ENCODE results near the gene AKR1C2. TPM values are rescaled to one million over a fixed set of nuclear protein-coding genes. Genes with fewer than 3 reads are reported as not detected.
"Not testable (repeated sequence)": the region's sequence is repeated elsewhere in the genome, so short reads cannot be mapped to it uniquely, and the experiment has no call there.

Gene AKR1C2
- polyA plus RNA-seq (2013, experiment 1 of 4), result 6.2 TPM
- 5.3 TPM for polyA plus RNA-seq (2013, experiment 2 of 4)
- 5.3 TPM for polyA plus RNA-seq (2013, experiment 3 of 4)
- polyA plus RNA-seq (2013, experiment 4 of 4), result 8.0 TPM

DNA sequence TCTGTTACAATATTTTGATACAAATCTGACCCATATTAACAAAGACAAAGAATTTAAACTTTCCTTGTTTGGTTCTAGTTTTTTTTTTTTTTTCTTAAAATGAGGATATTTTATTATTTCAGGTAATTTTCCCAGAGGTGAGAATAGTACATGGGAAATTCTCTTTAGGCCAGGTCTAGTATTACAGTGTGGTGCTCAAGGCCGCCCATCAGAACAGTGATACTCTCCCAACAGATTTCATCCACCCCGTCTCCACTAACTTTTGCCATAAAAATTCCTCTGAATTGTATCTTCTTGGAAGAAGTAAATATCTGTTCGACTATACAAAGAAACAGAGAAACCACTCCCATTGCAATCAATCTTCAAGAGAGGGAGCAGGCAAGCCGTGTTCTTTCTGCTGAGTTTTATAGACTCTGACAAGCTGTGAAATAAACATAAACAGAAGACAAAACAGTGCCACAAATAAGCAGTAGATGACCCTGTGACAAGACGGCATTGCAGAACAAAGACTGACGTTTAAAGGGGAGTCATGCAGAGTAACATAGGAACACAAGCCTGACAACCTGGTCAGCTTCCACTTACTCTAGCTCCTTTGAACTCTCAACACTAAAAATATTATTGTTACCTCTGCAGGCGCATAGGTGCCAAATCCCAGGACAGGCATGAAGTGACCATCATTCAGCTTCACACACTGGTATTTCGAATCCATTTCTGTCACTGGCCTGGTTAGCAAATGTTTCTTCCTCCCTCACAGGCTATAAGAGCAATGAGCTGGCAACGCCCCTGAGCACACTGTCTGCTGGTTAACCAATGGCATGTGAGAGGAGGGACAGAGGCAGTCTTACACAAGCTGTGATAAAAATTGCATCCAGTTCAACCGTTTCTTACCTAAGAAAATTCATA, at the start of gene AKR1C2:
AKR1C2 (minus strand) TSS at position 731 of the 903 bp plus-strand sequence; CDS start at position 709, 22 bp downstream.
- H3K9me3 ChIP-seq (ENCODE audit: control insufficient read depth, low read length); H3K4me3 ChIP-seq (ENCODE audit: insufficient read depth, low read depth, low read length); H3K27ac ChIP-seq (ENCODE audit: insufficient read depth, low read depth, low read length, poor library complexity, severe bottlenecking); H3K4me1 ChIP-seq (ENCODE audit: control insufficient read depth, insufficient read depth, low read length); H3K36me3 ChIP-seq (ENCODE audit: control insufficient read depth, insufficient read depth, low read length); H3K27me3 ChIP-seq (ENCODE audit: control insufficient read depth, insufficient read depth, low read length, poor library complexity, severe bottlenecking): not testable (repeated sequence)
- 48 to 81% methylated on average over 3 to 4 of the region's 10 CpGs for WGBS, 2 experiments

DNA sequence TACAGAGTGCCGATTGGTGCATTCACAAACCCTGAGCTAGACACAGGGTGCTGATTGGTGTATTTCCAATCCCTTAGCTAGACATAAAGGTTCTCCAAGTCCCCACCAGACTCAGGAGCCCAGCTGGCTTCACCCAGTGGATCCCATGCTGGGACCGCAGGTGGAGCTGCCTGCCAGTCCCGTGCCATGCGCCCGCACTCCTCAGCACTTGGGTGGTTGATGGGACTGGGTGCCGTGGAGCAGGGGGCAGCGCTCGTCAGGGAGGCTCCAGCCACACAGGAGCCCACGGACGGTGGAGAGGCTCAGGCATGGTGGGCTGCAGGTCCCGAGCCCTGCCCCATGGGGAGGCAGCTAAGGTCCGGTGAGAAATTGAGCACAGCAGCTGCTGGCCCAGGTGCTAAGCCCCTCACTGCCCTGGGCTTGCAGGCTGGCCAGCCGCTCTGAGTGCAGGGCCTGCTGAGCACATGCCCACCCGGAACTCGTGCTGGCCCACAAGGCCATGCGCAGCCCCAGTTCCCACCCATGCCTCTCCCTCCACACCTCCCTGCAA, 49.4 kb upstream of the AKR1C2 start:
- not testable (repeated sequence) for H3K9me3 ChIP-seq (ENCODE audit: control insufficient read depth, low read length); H3K27me3 ChIP-seq (ENCODE audit: control insufficient read depth, insufficient read depth, low read length, poor library complexity, severe bottlenecking); H3K4me3 ChIP-seq (ENCODE audit: insufficient read depth, low read depth, low read length); H3K27ac ChIP-seq (ENCODE audit: insufficient read depth, low read depth, low read length, poor library complexity, severe bottlenecking); H3K36me3 ChIP-seq (ENCODE audit: control insufficient read depth, insufficient read depth, low read length); H3K4me1 ChIP-seq (ENCODE audit: control insufficient read depth, insufficient read depth, low read length)
- WGBS, 2 experiments, result 94 to 95% methylated on average over 16 of the region's 16 CpGs

DNA sequence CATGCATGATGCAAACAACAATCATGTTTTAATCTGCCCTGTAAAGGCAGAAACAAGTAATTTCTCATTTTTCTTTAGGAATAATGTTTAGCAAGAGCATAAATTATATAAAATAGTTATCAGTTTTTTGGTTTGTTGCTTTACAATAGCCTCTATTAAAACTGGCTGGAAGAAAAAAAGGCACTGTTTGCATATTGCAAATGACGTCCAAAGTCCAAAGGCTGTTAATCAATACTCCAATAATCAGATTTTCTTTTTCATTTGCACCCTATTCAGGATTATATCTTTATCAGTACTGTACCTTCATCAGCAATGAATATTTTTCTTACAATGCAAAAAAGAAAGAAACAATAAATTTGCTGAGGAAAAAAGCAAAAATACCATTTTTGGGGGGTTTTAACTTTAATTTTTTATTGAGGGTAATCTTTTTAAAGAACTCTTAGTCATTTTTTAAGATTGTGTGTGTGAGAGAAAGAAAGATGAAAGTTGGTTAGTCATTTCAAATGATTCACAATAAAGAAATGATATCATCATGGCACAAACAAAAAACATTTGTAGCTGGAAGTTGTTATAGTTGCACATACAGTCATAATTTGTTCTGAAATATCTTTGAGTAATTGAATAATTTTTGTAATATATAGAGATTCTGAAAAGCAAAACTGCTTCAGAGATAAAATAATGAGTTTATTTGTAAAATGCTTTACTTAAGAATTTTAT, 44.4 kb upstream of the AKR1C2 start:
- Histone ChIP-seq H3K4me3 (ENCODE audit: insufficient read depth, low read depth, low read length) (no peak overlapping the region), H3K36me3 (ENCODE audit: control insufficient read depth, insufficient read depth, low read length) (no peaks in the 10 kb centered on the region), H3K27me3 (ENCODE audit: control insufficient read depth, insufficient read depth, low read length, poor library complexity, severe bottlenecking) (no peaks in the 10 kb centered on the region), H3K4me1 (ENCODE audit: control insufficient read depth, insufficient read depth, low read length) (no peaks in the 10 kb centered on the region), H3K27ac (ENCODE audit: insufficient read depth, low read depth, low read length, poor library complexity, severe bottlenecking) (no peak overlapping the region), H3K9me3 (ENCODE audit: control insufficient read depth, low read length) (no peaks in the 10 kb centered on the region)
- WGBS, 2 experiments, result 94 to 100% methylated on average over 1 of the region's 1 CpG

DNA sequence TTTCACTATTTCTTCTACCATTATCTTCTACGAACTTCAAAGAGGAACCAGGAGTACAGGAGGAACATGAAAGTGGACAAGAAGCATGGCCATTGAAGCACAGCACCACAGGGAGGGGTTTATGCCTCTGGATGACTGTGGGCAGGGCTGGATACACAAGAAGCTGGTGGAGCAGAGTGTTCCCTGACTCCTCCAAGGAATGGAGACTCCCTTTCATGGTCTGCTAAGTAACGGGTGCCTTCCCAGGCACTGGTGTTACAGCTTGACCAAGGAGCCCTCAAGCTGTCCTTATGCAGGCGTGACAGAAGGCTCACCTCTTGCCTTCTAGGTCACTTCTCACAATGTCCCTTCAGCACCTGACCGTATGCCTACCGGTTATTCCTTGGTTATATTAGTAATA, 43.4 kb upstream of the AKR1C2 start:
- H3K4me1 ChIP-seq (ENCODE audit: control insufficient read depth, insufficient read depth, low read length); H3K4me3 ChIP-seq (ENCODE audit: insufficient read depth, low read depth, low read length); H3K27ac ChIP-seq (ENCODE audit: insufficient read depth, low read depth, low read length, poor library complexity, severe bottlenecking); H3K9me3 ChIP-seq (ENCODE audit: control insufficient read depth, low read length); H3K27me3 ChIP-seq (ENCODE audit: control insufficient read depth, insufficient read depth, low read length, poor library complexity, severe bottlenecking); H3K36me3 ChIP-seq (ENCODE audit: control insufficient read depth, insufficient read depth, low read length): not testable (repeated sequence)
- 94 to 97% methylated on average over 3 of the region's 5 CpGs for WGBS, 2 experiments

DNA sequence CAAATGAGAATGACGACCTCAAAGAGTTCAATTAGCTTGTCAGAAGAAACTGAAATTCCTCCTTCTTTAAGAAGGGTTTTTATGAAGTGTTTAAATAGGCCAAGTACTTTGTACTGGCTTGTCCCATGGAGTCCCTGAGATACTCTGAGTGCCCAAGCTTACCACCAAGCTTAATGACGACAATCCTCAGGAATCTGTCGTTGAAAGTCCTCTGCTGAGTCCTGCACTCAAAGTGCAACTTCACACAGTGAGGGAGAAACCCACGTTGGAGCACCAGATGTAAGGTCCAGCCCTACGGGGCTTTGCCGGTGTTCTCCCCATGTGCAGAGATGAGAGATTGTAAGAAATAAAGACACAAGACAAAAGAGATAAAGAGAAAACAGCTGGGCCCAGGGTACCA, 42.8 kb upstream of the AKR1C2 start:
- Histone ChIP-seq H3K27ac (ENCODE audit: insufficient read depth, low read depth, low read length, poor library complexity, severe bottlenecking) (no peak overlapping the region), H3K4me3 (ENCODE audit: insufficient read depth, low read depth, low read length) (no peak overlapping the region), H3K27me3 (ENCODE audit: control insufficient read depth, insufficient read depth, low read length, poor library complexity, severe bottlenecking) (no peaks in the 10 kb centered on the region), H3K9me3 (ENCODE audit: control insufficient read depth, low read length) (no peaks in the 10 kb centered on the region), H3K4me1 (ENCODE audit: control insufficient read depth, insufficient read depth, low read length) (no peaks in the 10 kb centered on the region), H3K36me3 (ENCODE audit: control insufficient read depth, insufficient read depth, low read length) (no peaks in the 10 kb centered on the region)
- WGBS, 2 experiments, result 91 to 97% methylated on average over 6 of the region's 6 CpGs

DNA sequence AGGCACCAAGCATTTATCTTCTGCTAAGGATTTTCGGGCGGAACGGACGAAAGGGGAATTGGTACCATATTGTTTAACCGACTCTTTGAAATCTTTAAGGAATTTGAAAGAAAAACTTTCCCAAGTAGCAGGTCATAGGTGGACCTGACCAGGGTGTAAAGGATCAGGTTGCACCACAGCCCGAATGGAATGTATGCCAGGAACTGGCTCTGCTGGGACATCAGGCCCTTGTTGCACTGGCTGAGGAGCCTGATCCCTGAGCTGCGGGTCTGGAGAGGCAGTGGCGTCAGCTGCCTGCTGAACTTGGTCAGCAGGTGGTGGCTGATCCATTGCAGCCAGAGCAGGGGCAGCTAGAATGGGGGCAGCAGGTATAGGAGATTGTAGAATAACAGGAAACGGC, 41.4 kb upstream of the AKR1C2 start:
- WGBS, 2 experiments, result 94 to 95% methylated on average over 9 of the region's 9 CpGs
- Histone ChIP-seq H3K9me3 (ENCODE audit: control insufficient read depth, low read length) (no peaks in the 10 kb centered on the region), H3K36me3 (ENCODE audit: control insufficient read depth, insufficient read depth, low read length) (no peaks in the 10 kb centered on the region), H3K27ac (ENCODE audit: insufficient read depth, low read depth, low read length, poor library complexity, severe bottlenecking) (no peak overlapping the region), H3K4me1 (ENCODE audit: control insufficient read depth, insufficient read depth, low read length) (no peaks in the 10 kb centered on the region), H3K4me3 (ENCODE audit: insufficient read depth, low read depth, low read length) (no peak overlapping the region), H3K27me3 (ENCODE audit: control insufficient read depth, insufficient read depth, low read length, poor library complexity, severe bottlenecking) (no peaks in the 10 kb centered on the region)

DNA sequence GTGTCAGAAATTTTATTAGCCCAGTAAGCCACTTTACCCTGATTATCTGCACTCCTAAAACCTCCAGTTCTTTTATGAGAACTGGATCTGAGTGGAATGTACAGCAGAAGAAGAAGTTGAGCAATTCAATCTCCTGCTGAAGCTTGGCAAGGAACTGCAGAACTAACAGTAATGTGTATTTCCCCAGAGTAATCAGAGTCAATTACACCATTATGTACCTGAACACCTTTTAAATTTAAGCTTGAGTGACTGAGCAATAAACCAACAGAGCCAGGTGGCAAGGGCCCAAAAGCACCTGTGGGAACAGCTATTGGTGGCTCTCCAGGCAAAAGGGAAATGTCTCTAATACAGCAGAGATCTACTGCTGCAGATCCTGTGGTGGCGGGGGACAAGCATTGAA, 40.1 kb upstream of the AKR1C2 start:
- no peaks in the 10 kb centered on the region for H3K9me3 ChIP-seq (ENCODE audit: control insufficient read depth, low read length)
- H3K4me3 ChIP-seq (ENCODE audit: insufficient read depth, low read depth, low read length), result no peak overlapping the region
- H3K4me1 ChIP-seq (ENCODE audit: control insufficient read depth, insufficient read depth, low read length), result no peaks in the 10 kb centered on the region
- H3K27ac ChIP-seq (ENCODE audit: insufficient read depth, low read depth, low read length, poor library complexity, severe bottlenecking), result no peak overlapping the region
- no peaks in the 10 kb centered on the region for H3K27me3 ChIP-seq (ENCODE audit: control insufficient read depth, insufficient read depth, low read length, poor library complexity, severe bottlenecking)
- WGBS, 2 experiments, result 95 to 97% methylated on average over 1 of the region's 1 CpG
- H3K36me3 ChIP-seq (ENCODE audit: control insufficient read depth, insufficient read depth, low read length), result no peaks in the 10 kb centered on the region

DNA sequence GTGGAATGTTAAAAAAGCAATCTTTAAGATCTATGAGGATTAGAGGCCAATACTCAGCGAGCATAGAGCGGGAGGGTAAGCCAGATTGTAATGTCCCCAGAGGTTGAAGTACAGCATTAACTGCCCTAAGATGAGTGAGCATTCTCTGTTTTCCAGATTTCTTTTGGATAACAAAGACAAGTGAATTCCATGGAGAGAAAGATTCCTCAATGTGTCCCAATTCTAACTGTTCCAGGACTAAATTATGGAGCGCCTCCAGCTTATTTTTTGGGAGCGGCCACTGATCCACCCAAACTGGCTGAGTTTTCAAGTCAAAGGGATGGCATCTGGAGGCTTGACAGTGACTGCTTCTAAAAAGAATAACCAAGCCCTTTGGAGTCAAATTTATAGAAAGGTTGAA, 39.3 kb upstream of the AKR1C2 start:
- WGBS, 2 experiments, result 83 to 85% methylated on average over 4 of the region's 4 CpGs
- H3K4me3 ChIP-seq (ENCODE audit: insufficient read depth, low read depth, low read length), result no peak overlapping the region
- no peak overlapping the region for H3K27ac ChIP-seq (ENCODE audit: insufficient read depth, low read depth, low read length, poor library complexity, severe bottlenecking)
- no peaks in the 10 kb centered on the region for H3K27me3 ChIP-seq (ENCODE audit: control insufficient read depth, insufficient read depth, low read length, poor library complexity, severe bottlenecking)
- no peaks in the 10 kb centered on the region for H3K36me3 ChIP-seq (ENCODE audit: control insufficient read depth, insufficient read depth, low read length)
- no peaks in the 10 kb centered on the region for H3K4me1 ChIP-seq (ENCODE audit: control insufficient read depth, insufficient read depth, low read length)
- H3K9me3 ChIP-seq (ENCODE audit: control insufficient read depth, low read length), result no peaks in the 10 kb centered on the region

DNA sequence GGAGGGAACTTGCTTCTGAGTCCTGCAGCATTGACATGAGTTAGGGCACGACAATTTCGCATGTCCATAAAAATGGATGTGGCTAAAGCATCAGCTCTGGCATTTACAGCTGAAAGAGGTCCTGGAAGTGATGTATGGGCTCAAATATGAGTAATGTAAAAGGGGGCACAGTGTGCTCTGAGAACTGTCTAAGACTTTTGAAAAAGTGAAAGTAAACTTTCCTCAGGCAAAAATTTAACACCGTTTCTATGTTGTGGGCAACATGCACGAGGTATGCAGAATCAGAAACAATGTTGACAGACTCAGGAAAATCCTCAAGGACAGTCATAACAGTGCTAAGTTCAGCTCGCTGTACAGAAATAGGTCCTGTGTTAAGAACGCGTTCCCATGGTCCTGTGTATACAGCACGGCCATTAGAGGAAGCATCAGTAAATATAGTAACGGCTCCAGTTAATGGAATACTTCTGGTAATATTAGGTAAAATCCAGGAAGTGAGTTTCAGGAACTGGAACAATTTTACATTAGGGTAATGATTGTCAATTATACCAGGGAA, 37.9 kb upstream of the AKR1C2 start:
- H3K4me3 ChIP-seq (ENCODE audit: insufficient read depth, low read depth, low read length), result no peak overlapping the region
- WGBS, 2 experiments, result 95 to 96% methylated on average over 9 of the region's 9 CpGs
- no peaks in the 10 kb centered on the region for H3K36me3 ChIP-seq (ENCODE audit: control insufficient read depth, insufficient read depth, low read length)
- no peaks in the 10 kb centered on the region for H3K4me1 ChIP-seq (ENCODE audit: control insufficient read depth, insufficient read depth, low read length)
- no peaks in the 10 kb centered on the region for H3K27me3 ChIP-seq (ENCODE audit: control insufficient read depth, insufficient read depth, low read length, poor library complexity, severe bottlenecking)
- H3K27ac ChIP-seq (ENCODE audit: insufficient read depth, low read depth, low read length, poor library complexity, severe bottlenecking), result no peak overlapping the region
- H3K9me3 ChIP-seq (ENCODE audit: control insufficient read depth, low read length), result no peaks in the 10 kb centered on the region

Data from ectodermal cell (in vitro differentiated cells).